ENCODE measurements around the gene EIF2B2. TPM values are rescaled to one million over a fixed set of nuclear protein-coding genes. Genes with fewer than 3 reads are reported as not detected.
A peak's percentile ranks its signal among the peaks of the same experiment; 100 is the strongest.

EIF2B2 gene
- total and polyA plus RNA-seq, 10 of the 15 experiments (the other 5 are each of a cell fraction or from before 2014, with no cell fraction given): 17.4 to 168 (median 65.5) TPM

GRCh38 chr14:75002392-75003249 lies at the start of gene EIF2B2 (continued):
- peak; percentile 92; the same call in 1 of the 2 replicates for TF ChIP-seq CHD2 (IDR thresholded peaks at IDR 0.05; ENCODE audit: borderline replicate concordance, low read depth, low read length)
- TF ChIP-seq ZBTB11 (CRISPR knock-in tag; IDR thresholded peaks at IDR 0.05): no peak
- TF ChIP-seq ESRRA (IDR thresholded peaks at IDR 0.05; ENCODE audit: low read length): no peak
- TF ChIP-seq ZNF274 (IDR thresholded peaks at IDR 0.05; ENCODE audit: insufficient read depth, insufficient read length): no peak
- TF ChIP-seq EP300 (IDR thresholded peaks at IDR 0.05; ENCODE audit: borderline replicate concordance in 1 of 2, control insufficient read depth in 1 of 2, low read depth in 2 of 2, low read length in 2 of 2): no peak; a peak in 1 of 4 replicates
- TF ChIP-seq LARP7 (IDR thresholded peaks at IDR 0.05): peak; percentile 77
- peak; percentile 51 for TF ChIP-seq POLR2AphosphoS5 (IDR thresholded peaks at IDR 0.05; ENCODE audit: low read length)
- peak; percentile 98 for TF ChIP-seq NFYB (IDR thresholded peaks at IDR 0.05; ENCODE audit: insufficient read depth, low read depth, low read length)
- no peak for TF ChIP-seq PAX5 (IDR thresholded peaks at IDR 0.05; ENCODE audit: borderline replicate concordance, low read depth, low read length)
- no peak for TF ChIP-seq ATF2 (IDR thresholded peaks at IDR 0.05; ENCODE audit: low read length)
- TF ChIP-seq BCL3 (IDR thresholded peaks at IDR 0.05; ENCODE audit: borderline replicate concordance, insufficient read depth, low read depth, low read length, poor library complexity, severe bottlenecking): no peak
- no peak for TF ChIP-seq JUNB (IDR thresholded peaks at IDR 0.05)
- peak; percentile 60 for TF ChIP-seq HCFC1 (IDR thresholded peaks at IDR 0.05; ENCODE audit: low read length)
- TF ChIP-seq NFYA (IDR thresholded peaks at IDR 0.05; ENCODE audit: borderline replicate concordance, low read depth, low read length): peak; percentile 23; the same call in 1 of the 2 replicates
- no peak for TF ChIP-seq CUX1 (IDR thresholded peaks at IDR 0.05; ENCODE audit: insufficient replicate concordance, low read depth, low read length)
- 0 out of 2 replicates have a peak, but pooled peaks have one; percentile 29 for TF ChIP-seq NR2F1 (conservative IDR thresholded peaks at IDR 0.05)
- peak; percentile 98 for TF ChIP-seq GABPA (IDR thresholded peaks at IDR 0.05; ENCODE audit: low read depth)
- peak; percentile 85 for TF ChIP-seq RFX5 (IDR thresholded peaks at IDR 0.05; ENCODE audit: low read depth, low read length)

Data from GM12878 (cell line).